Measurements from ENCODE around the gene PCDHAC2.

PCDHAC2 gene

GRCh38 chr5:141003031-141003430 lies 36.8 kb downstream of the PCDHAC2 start:
- H3K4me3 ChIP-seq (ENCODE audit: control insufficient read depth, low read depth, low read length) = no peak overlapping the region
- DNase-seq (ENCODE audit: low read depth) = no peak
- no peak for TF ChIP-seq CTCF (IDR thresholded peaks at IDR 0.05; ENCODE audit: control insufficient read depth, insufficient read depth, low read depth, low read length, missing control alignments)

GRCh38 chr5:141003791-141004611 lies 37.7 kb downstream of the PCDHAC2 start:
- no peak for DNase-seq (ENCODE audit: low read depth)

GRCh38 chr5:141007791-141008190 lies 41.5 kb downstream of the PCDHAC2 start:
- no peak for DNase-seq (ENCODE audit: low read depth)

More at GRCh38 chr5:141003791-141004611, 37.7 kb downstream of the PCDHAC2 start:
- no peak overlapping the region for H3K4me3 ChIP-seq (ENCODE audit: control insufficient read depth, low read depth, low read length)
- no peak for TF ChIP-seq CTCF (IDR thresholded peaks at IDR 0.05; ENCODE audit: control insufficient read depth, insufficient read depth, low read depth, low read length, missing control alignments)

GRCh38 chr5:141010047-141010793 lies 43.9 kb downstream of the PCDHAC2 start:
- no peak for DNase-seq (ENCODE audit: low read depth)
- no peak for TF ChIP-seq CTCF (IDR thresholded peaks at IDR 0.05; ENCODE audit: control insufficient read depth, insufficient read depth, low read depth, low read length, missing control alignments)
- no peak overlapping the region for H3K4me3 ChIP-seq (ENCODE audit: control insufficient read depth, low read depth, low read length)

More at GRCh38 chr5:141007791-141008190, 41.5 kb downstream of the PCDHAC2 start:
- TF ChIP-seq CTCF (IDR thresholded peaks at IDR 0.05; ENCODE audit: control insufficient read depth, insufficient read depth, low read depth, low read length, missing control alignments) = no peak
- no peak overlapping the region for H3K4me3 ChIP-seq (ENCODE audit: control insufficient read depth, low read depth, low read length)

GRCh38 chr5:141017943-141018342 lies 51.7 kb downstream of the PCDHAC2 start:
- no peak overlapping the region for H3K4me3 ChIP-seq (ENCODE audit: control insufficient read depth, low read depth, low read length)
- DNase-seq (ENCODE audit: low read depth) = no peak
- no peak for TF ChIP-seq CTCF (IDR thresholded peaks at IDR 0.05; ENCODE audit: control insufficient read depth, insufficient read depth, low read depth, low read length, missing control alignments)

All from AG09309 (cell line).